Transverse colon (tissue), 3 donors: ENCODE measurements around the gene THRA.

Source experiments
- POLR2A ChIP-seq: fragments of 450-650 bp; IDR thresholded peaks from one replicate; pipeline ENCODE4 v1.6.1; 2016; ENCODE audit warnings: antibody characterized with exemption, mild to moderate bottlenecking, moderate library complexity
- POLR2AphosphoS5 ChIP-seq, 3 donors: sonication (generic); formaldehyde crosslinking; IDR thresholded peaks; one replicate each; pipeline ENCODE4 v1.6.1; 2016; ENCODE audit warnings: antibody characterized with exemption in 3 of 3

GRCh38 chr17:40091691-40092397 is 29.1 kb downstream of the THRA start:
- TF ChIP-seq POLR2AphosphoS5 (IDR thresholded peaks at IDR 0.05) (no peak), POLR2A (no peak)
